PFSK-1 (cell line): ENCODE results near the gene TMEM53.

Experiments used
- FOXP2 ChIP-seq: optimal IDR thresholded peaks from 2 replicates; pipeline ENCODE3; 2011; ENCODE audit warnings: borderline replicate concordance, control low read depth, inconsistent platforms; ENCODE audit not compliant: insufficient read depth; ENCODE audit errors: extremely low read length, extremely low read depth
- POLR2AphosphoS5 ChIP-seq: IDR thresholded peaks from 2 replicates; pipeline ENCODE4 v1.6.1; 2012; ENCODE audit warnings: low read depth, mild to moderate bottlenecking, control low read depth, low read length, moderate library complexity
- SIN3A ChIP-seq: IDR thresholded peaks from 2 replicates; pipeline ENCODE4 v1.6.1; 2012; ENCODE audit warnings: mild to moderate bottlenecking, low read length, moderate library complexity, borderline replicate concordance; ENCODE audit not compliant: insufficient read depth
- TAF1 ChIP-seq: IDR thresholded peaks from 2 replicates; pipeline ENCODE4 v1.6.1; 2012; ENCODE audit warnings: low read length, control low read depth, borderline replicate concordance; ENCODE audit not compliant: insufficient read depth
- TF ChIP-seq, protein P1 (sequence below), 2 experiments: IDR thresholded peaks; 2 replicates each; pipeline versions ENCODE4 v1.6.1 to v1.8.0; 2011 to 2012; ENCODE audit warnings: low read depth in 2 of 2, low read length in 2 of 2, control low read depth in 1 of 2, inconsistent platforms in 1 of 2, mild to moderate bottlenecking in 1 of 2, moderate library complexity in 1 of 2; ENCODE audit not compliant: insufficient read depth in 1 of 2

DNA sequence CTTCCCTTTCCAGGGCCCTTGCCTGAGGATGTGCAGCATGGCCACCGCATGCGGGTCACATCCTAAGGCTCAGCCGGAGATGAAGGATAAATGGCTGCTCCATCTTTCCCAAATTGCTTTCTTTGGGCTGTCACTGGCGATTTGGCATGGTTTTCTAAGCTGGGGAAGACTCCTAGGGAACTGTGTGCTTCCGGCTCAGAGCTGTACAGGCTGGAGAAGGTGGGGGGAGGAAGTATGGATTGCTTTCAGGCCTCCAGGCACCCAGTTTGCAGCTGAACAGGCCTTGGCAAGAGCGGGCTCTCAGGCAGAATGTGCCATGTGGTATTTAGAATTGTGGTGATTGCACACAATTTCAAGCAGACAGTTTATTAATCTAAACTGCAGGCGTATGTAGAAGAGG, 48.9 kb downstream of the TMEM53 start:
- TF ChIP-seq TAF1 (no peak), SIN3A (no peak), POLR2AphosphoS5 (no peak), FOXP2 (no peak)
- TF ChIP-seq, protein P1, sequence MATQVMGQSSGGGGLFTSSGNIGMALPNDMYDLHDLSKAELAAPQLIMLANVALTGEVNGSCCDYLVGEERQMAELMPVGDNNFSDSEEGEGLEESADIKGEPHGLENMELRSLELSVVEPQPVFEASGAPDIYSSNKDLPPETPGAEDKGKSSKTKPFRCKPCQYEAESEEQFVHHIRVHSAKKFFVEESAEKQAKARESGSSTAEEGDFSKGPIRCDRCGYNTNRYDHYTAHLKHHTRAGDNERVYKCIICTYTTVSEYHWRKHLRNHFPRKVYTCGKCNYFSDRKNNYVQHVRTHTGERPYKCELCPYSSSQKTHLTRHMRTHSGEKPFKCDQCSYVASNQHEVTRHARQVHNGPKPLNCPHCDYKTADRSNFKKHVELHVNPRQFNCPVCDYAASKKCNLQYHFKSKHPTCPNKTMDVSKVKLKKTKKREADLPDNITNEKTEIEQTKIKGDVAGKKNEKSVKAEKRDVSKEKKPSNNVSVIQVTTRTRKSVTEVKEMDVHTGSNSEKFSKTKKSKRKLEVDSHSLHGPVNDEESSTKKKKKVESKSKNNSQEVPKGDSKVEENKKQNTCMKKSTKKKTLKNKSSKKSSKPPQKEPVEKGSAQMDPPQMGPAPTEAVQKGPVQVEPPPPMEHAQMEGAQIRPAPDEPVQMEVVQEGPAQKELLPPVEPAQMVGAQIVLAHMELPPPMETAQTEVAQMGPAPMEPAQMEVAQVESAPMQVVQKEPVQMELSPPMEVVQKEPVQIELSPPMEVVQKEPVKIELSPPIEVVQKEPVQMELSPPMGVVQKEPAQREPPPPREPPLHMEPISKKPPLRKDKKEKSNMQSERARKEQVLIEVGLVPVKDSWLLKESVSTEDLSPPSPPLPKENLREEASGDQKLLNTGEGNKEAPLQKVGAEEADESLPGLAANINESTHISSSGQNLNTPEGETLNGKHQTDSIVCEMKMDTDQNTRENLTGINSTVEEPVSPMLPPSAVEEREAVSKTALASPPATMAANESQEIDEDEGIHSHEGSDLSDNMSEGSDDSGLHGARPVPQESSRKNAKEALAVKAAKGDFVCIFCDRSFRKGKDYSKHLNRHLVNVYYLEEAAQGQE (IDR thresholded peaks at IDR 0.05; ENCODE audit: insufficient read depth in 1 of 2, low read depth in 2 of 2, low read length in 2 of 2) = no peak
